Stimulated activated naive CD8-positive, alpha-beta T cell treated with anti-CD3 and anti-CD28 coated beads, Interleukin-15, Interleukin-2, amounts not matched to agents 100 ng/mL and 50 ng/mL, for 24 hours (primary cell): Measurements from ENCODE around the gene CACNA1I.

ENCODE experiments used
- H3K27ac Mint-ChIP-seq: one replicate; pipeline ENCODE4 v1.8.0; 2021; ENCODE audit warnings: mild to moderate bottlenecking, mixed read lengths
- H3K27me3 Mint-ChIP-seq: one replicate; pipeline ENCODE4 v1.8.0; 2021; ENCODE audit warnings: mixed read lengths
- H3K36me3 Mint-ChIP-seq: one replicate; pipeline ENCODE4 v1.8.0; 2021; ENCODE audit warnings: low read depth, mixed read lengths
- H3K4me1 Mint-ChIP-seq: one replicate; pipeline ENCODE4 v1.8.0; 2021; ENCODE audit warnings: low read depth, mixed read lengths
- H3K4me3 Mint-ChIP-seq: one replicate; pipeline ENCODE4 v1.8.0; 2021; ENCODE audit warnings: mild to moderate bottlenecking, mixed read lengths
- H3K9me3 Mint-ChIP-seq: one replicate; pipeline ENCODE4 v1.8.0; 2021; ENCODE audit warnings: mixed read lengths

CACNA1I gene

DNA sequence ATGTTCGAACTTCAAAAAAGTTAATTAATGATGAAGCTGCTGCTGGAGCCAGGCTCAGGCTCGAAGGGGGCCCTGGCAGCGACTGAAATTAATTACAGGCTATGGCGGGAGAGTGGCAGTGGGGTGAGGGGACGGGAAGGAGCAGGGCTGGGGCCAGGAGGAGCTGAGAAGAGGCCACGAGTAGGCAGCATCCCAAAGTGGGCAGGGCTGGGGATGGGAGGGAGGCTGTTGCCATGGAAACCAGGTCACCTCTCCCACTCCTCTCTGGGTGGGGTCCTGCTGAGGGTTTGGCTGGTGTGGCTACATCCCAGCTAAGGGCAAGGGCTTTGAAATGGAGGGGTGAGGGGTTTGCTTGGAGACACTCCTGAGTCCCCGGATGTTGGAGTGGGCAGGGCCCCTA lies 23.9 kb downstream of the CACNA1I start:
- Mint-ChIP-seq H3K27ac (no peak overlapping the region), H3K4me1 (peaks cover 5% of the 10 kb centered on the region), H3K9me3 (no peaks in the 10 kb centered on the region), H3K27me3 (peaks cover 9% of the 10 kb centered on the region), H3K36me3 (no peaks in the 10 kb centered on the region), H3K4me3 (no peak overlapping the region)

DNA sequence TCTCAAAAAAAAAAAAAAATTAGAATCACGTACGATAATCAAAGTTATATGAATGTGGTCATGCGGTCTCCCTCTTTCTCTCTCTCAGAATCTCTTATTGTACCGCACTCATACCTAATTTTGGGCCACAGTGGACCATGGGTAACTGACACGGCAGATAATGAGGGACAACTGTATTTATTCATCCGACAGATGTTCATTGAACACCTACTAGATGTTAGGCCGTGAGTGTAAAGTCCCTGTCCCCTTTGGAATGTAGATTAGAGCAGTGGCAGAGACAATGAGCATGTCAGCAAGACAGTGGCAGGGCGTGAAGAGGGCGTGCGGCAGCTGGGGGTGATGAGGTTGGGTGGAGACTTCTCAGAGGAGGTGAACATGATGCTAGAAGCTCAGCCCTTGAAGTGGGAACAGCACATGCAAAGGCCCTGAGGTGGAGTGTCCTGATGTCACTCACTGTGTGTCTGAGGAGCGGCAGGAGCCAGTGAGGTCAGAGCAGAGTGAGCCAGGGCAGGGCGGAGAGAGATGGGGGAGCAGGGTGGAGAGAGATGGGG lies 25.1 kb downstream of the CACNA1I start:
- H3K4me3 Mint-ChIP-seq, result no peak overlapping the region
- H3K27me3 Mint-ChIP-seq, result peaks cover 9% of the 10 kb centered on the region
- H3K36me3 Mint-ChIP-seq, result no peaks in the 10 kb centered on the region
- H3K27ac Mint-ChIP-seq, result no peak overlapping the region
- peaks cover 5% of the 10 kb centered on the region for H3K4me1 Mint-ChIP-seq
- no peaks in the 10 kb centered on the region for H3K9me3 Mint-ChIP-seq

DNA sequence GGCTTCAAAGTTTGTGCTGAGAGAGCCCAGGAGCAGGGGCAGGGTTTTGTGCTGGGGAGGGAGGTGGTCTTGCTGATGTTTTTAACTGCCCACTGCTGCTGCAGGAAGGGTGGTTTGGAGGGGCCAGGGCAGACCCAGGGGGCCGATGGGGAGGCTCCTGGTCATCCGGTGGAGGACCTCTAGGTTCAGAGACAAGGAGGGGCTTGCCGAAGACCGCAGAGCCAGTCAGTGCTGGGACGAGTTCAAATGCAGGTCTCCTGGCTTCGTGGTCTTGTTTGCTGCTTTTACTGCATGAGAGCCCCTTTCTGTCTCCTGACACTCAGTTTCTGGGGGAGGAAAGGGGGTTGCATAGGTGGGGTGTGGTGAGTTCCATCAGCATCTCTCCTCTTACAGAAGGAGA lies 26.0 kb downstream of the CACNA1I start:
- Mint-ChIP-seq H3K4me3 (no peak overlapping the region), H3K4me1 (peaks cover 14% of the 10 kb centered on the region), H3K36me3 (no peaks in the 10 kb centered on the region), H3K9me3 (no peaks in the 10 kb centered on the region), H3K27me3 (peaks cover 9% of the 10 kb centered on the region), H3K27ac (no peak overlapping the region)

DNA sequence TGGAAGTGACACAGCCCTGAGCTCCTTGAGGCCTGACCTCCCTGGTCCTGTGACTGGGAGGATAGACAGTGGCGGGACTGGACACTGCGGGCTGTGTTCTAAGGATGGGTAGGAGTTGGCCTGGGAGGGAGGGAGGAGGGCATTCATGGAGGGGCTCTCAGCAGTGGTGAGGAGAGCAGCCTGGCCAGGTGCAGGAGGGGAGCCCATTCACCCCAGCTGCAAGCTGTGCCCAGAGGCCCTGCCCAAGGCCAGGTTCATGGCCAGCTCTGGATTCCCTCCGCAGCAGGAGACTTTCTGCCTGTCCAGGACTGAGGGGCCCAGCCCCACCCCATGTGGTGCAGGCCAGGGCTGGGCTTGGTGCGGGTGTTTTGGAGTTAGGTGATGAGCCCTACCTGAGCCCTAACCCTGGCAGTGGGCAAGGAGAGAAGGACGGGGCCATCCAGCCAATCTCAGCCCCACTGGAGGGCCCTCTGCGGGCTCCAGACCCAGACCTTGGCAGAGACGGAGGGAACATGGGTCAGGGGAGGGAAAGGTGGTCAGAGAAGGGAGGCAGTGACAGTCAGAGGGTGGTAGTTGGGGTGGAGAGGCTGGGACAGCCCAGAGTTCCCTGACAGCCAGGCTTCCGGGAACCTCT lies 26.8 kb downstream of the CACNA1I start:
- Mint-ChIP-seq H3K4me3 (no peak overlapping the region), H3K27me3 (peaks cover 9% of the 10 kb centered on the region)

DNA sequence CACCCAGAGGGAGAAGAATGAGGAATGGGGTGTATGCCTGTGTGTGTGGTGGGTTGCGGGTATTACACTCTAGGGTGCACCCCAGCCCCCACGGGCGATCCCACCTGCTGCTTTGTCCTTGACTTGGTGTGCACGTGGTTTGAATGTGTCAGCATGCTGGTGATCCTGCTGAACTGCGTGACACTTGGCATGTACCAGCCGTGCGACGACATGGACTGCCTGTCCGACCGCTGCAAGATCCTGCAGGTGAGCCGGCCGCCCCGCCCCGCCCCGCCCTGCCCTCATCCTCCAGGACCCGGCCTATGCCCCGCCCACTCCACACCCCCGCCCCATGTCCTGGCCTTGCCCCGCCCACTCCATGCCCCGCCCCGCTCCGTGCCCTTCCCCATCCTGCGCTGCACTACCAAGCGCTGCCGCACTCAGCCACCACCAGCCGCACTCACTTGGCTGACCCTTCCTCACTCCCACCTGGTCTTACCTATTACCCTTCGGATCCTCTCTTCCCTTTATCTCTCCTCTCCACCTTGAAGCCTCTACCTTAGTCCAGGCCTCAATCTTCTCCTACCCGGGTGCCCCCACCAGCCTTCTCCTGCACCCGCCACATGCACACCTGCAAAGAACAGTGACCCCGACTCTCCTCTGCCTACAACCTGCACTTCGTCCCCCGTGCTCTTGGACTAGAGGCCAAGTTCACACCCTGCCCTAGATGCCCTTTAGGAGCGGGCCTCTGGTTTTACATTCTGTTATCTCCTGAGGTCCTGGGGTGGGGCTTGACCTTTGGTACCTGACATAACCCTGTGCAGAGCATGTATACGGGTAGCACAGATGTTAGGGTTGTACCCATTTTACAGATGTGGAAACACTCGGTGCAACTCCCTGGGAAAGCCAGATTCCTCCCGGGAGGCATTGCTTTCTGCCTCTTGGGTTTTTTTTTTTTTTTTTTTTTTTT lies 27.7 kb downstream of the CACNA1I start:
- Mint-ChIP-seq H3K9me3 (peaks cover 3% of the 10 kb centered on the region), H3K4me3 (no peak overlapping the region), H3K27ac (no peak overlapping the region), H3K36me3 (no peaks in the 10 kb centered on the region), H3K4me1 (peaks cover 28% of the 10 kb centered on the region), H3K27me3 (peaks cover 7% of the 10 kb centered on the region)

More for the DNA sequence above, 26.8 kb downstream of the CACNA1I start:
- no peaks in the 10 kb centered on the region for H3K9me3 Mint-ChIP-seq
- no peaks in the 10 kb centered on the region for H3K36me3 Mint-ChIP-seq
- no peak overlapping the region for H3K27ac Mint-ChIP-seq
- peaks cover 19% of the 10 kb centered on the region for H3K4me1 Mint-ChIP-seq

DNA sequence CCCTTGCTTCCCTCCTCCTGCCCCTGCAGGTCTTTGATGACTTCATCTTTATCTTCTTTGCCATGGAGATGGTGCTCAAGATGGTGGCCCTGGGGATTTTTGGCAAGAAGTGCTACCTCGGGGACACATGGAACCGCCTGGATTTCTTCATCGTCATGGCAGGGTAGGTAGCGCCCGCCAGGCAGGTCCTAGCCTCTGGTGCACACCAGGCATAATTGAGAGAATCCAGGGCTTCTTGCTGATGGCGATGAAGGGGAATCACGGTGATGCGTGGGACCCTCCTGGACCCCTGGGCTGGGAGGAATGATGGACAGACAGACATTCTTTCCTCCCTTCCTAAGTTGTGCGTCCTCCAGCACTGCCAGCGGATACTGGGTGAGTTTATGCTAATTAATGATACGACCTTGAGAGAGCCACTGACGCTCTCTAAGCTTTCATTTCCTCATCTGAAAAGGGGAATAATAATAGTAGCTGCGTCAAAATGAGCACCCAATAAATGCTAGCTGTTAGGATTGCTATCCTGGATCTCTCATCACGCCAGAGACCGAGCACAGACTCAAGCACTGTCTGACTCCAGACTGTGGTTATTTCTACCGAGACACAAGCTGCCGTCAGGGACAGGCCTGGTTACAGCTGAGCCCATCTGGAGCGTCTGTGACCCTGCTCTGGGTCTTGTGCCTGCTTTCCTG lies 30.1 kb downstream of the CACNA1I start:
- peaks cover 5% of the 10 kb centered on the region for H3K27me3 Mint-ChIP-seq
- H3K36me3 Mint-ChIP-seq, result no peaks in the 10 kb centered on the region
- no peak overlapping the region for H3K4me3 Mint-ChIP-seq
- peaks cover 29% of the 10 kb centered on the region for H3K4me1 Mint-ChIP-seq
- no peak overlapping the region for H3K27ac Mint-ChIP-seq
- peaks cover 6% of the 10 kb centered on the region for H3K9me3 Mint-ChIP-seq

DNA sequence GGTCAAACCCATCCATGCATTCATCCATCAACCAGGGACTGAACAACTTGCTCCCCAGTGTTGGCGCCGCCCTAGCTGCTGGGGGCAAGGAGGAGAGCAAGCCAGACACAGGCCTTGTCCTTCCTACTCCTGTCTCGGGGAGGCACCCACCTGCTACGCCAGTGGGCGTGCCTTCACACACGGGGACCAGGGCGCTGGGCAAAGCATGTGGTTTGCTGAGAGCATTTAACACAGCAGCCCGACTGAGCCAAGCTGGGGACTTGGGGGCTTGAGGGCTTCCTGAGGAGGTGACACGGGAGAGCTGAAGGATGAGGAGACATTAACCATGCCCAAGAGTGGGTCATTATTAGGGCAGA lies 30.6 kb downstream of the CACNA1I start:
- Mint-ChIP-seq H3K4me3 (no peak overlapping the region), H3K4me1 (peaks cover 29% of the 10 kb centered on the region), H3K36me3 (no peaks in the 10 kb centered on the region), H3K27me3 (peaks cover 5% of the 10 kb centered on the region), H3K27ac (peak overlapping the region; percentile 49), H3K9me3 (peaks cover 6% of the 10 kb centered on the region)

DNA sequence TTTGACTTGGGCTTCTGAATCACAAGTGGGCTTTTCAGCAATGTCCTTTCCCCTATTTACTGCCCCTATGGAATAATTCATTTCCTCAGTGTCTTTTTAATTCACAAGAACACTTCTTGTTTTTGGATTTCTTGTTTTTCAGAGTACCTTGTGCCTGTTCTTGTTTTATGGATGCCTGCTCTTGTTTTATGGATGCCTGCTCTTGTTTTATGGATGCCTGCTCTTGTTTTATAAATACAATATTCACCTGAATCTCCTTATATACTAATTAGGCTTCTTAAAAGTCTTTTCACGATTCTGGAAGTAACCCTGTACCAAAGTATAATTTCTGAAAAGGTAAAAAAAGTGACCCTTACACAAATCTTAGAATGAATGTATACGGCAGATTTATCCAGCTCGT lies 32.8 kb downstream of the CACNA1I start:
- H3K9me3 Mint-ChIP-seq, result peaks cover 6% of the 10 kb centered on the region
- no peaks in the 10 kb centered on the region for H3K27me3 Mint-ChIP-seq
- H3K27ac Mint-ChIP-seq, result no peak overlapping the region
- H3K4me3 Mint-ChIP-seq, result no peak overlapping the region
- no peaks in the 10 kb centered on the region for H3K36me3 Mint-ChIP-seq
- peaks cover 27% of the 10 kb centered on the region for H3K4me1 Mint-ChIP-seq

DNA sequence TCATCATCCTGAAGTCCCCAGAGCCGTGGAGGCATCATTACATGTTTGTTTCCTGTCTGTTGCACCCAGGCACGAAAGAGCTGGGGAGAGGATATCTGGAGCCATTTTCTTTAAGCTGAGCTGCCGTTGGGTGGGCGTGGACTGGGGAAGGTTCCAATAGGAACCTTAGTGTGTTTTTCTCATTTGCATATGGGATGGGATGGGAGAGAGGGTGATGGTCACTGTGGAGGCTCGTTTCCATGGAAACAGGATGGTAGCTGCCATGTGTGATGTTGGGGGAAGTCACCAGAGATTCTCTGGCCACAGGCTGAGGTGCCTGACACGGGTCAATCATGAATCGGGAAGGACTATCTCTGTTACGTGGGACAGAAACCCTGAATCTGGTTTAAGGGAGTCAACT lies 39.7 kb downstream of the CACNA1I start:
- Mint-ChIP-seq H3K4me3 (no peak overlapping the region), H3K9me3 (peaks cover 6% of the 10 kb centered on the region), H3K27ac (no peak overlapping the region), H3K36me3 (peaks cover 4% of the 10 kb centered on the region), H3K4me1 (peaks cover 15% of the 10 kb centered on the region), H3K27me3 (peaks cover 7% of the 10 kb centered on the region)

DNA sequence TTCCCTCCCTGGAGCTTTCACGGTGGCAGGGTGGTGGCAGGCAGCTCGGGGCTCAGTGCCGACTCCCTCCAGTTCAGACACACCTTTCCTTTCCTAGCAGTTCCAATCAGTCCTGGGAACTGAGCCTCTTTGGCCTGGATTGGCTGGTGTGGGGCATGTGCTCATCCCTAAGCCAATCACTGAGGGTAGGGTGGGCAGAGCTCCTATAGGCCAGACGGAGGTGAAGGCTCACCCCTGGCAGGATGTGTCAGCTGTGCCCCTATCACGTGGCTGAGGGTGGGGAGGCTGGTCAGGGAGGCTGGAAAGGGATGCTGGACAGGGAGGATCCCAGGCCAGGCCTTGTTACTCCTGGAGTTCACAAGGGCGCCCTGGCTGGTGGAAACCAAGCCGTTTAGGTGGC lies 40.2 kb downstream of the CACNA1I start:
- Mint-ChIP-seq H3K4me3 (no peak overlapping the region), H3K27me3 (peaks cover 10% of the 10 kb centered on the region), H3K9me3 (peaks cover 6% of the 10 kb centered on the region), H3K36me3 (peaks cover 4% of the 10 kb centered on the region), H3K27ac (no peak overlapping the region), H3K4me1 (peaks cover 15% of the 10 kb centered on the region)

DNA sequence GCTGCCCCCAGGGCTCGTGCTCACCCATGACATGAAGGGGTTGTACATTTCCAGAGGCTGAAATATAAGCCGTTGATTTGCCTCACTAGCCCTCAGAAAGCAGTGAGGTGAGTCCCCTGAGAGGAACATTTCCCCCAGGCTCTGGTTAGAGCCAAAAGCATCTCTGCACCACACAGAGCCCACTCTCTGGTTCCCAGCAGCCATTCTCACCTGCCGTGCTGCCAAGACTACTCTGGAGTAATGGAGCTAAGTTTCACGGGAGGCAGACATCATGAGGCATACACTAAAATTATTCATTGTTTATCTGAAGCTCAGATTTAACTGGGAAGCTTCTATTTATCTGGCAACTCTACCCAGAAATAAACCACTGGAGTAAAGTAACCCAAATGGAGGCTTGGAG lies 40.8 kb downstream of the CACNA1I start:
- H3K36me3 Mint-ChIP-seq, result peaks cover 4% of the 10 kb centered on the region
- peaks cover 15% of the 10 kb centered on the region for H3K4me1 Mint-ChIP-seq
- peaks cover 6% of the 10 kb centered on the region for H3K9me3 Mint-ChIP-seq
- no peak overlapping the region for H3K4me3 Mint-ChIP-seq
- no peak overlapping the region for H3K27ac Mint-ChIP-seq
- peaks cover 13% of the 10 kb centered on the region for H3K27me3 Mint-ChIP-seq

DNA sequence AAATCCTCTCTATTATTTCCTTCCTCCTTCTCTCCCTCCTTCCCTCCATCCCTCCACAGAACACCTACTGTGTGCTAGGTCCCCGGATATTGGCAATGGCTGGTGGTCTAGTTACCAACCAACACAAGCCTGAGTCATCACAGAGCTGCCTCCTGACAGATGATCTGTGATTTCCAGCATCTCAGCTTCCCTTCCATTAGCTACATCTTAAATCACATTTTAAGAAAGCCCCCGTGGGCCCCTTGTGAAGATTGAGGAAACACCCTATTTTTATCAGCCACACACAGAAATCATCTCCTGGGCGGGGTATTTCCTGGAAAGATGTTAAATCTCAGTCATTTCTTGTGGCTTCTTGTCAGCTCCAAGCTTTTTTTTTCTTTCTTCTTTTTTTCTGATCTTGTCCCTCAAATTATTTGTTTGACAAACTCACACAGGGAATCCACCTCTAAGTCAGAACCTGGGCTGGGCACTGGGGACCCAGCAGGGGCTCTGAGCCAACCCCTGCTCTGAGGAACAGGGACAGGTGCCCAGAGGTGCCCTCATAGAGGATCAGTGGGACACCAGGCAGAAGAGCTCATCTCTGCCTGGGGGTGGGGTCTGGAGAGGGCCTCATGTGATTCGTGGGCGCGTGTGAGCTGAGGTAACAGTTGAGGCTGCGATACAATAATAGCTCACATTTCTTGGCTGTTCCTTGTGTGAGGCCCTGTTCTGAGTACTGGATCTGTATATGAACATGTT lies 42.4 kb downstream of the CACNA1I start:
- peak overlapping the region; percentile 33 for H3K27ac Mint-ChIP-seq
- H3K4me1 Mint-ChIP-seq, result peaks cover 24% of the 10 kb centered on the region
- peaks cover 6% of the 10 kb centered on the region for H3K9me3 Mint-ChIP-seq
- peaks cover 4% of the 10 kb centered on the region for H3K36me3 Mint-ChIP-seq
- H3K27me3 Mint-ChIP-seq, result peaks cover 20% of the 10 kb centered on the region
- no peak overlapping the region for H3K4me3 Mint-ChIP-seq

DNA sequence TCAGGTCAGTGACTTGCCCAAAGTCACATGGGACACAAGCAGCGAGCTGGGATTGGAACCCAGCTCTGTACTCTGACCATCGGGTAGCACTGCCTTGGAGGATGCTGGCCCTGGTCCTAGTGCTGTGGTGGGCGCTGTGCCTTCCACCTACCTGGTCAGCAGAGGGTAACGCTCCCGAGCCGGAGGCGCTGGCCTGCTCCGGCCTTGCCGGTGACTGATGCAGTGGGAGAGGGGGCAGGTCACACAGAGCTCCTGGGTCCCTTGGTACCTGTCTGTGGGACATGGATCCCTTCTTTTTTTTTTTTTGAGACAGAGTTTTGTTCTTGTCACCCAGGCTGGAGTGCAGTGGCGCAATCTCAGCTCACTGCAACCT lies 43.0 kb downstream of the CACNA1I start:
- Mint-ChIP-seq H3K4me3 (no peak overlapping the region), H3K27ac (no peak overlapping the region), H3K36me3 (peaks cover 4% of the 10 kb centered on the region), H3K9me3 (peaks cover 6% of the 10 kb centered on the region), H3K4me1 (peaks cover 28% of the 10 kb centered on the region), H3K27me3 (peaks cover 24% of the 10 kb centered on the region)

DNA sequence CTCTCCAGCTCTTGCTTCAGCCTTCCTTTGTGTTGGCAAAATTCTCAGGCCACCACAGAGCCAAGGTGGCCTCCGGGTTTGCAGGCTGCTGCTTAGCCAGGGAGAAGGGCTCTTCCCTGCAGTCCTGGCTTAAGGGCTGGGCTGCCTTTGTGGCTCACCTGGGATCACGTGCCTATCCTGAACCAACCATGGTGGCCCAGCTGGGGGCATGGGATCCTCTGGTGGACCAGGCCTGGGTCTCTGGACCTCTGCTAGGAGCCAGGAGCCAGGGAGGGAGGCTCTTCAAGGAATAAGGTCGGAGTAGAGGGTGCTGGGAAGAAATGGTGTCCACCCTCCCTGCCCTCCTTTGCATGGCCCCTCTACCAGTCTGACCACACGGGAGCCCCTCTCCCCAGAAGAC lies 43.9 kb downstream of the CACNA1I start:
- Mint-ChIP-seq H3K27ac (no peak overlapping the region), H3K9me3 (peaks cover 6% of the 10 kb centered on the region), H3K27me3 (peaks cover 20% of the 10 kb centered on the region), H3K4me1 (peaks cover 28% of the 10 kb centered on the region), H3K36me3 (peaks cover 4% of the 10 kb centered on the region), H3K4me3 (no peak overlapping the region)
